Kidney tubule cell (primary cell): ENCODE results near the gene RHBDD1.

Experiments
- DNase-seq: peaks from one replicate; pipeline ENCODE4 v3.0.0-alpha.2; 2018; ENCODE audit warnings: low spot score

Gene RHBDD1

GRCh38 chr2:226916669-226917068, 80.8 kb downstream of the RHBDD1 start:
- no peak for DNase-seq

- DNase-seq: no peak
Observed at GRCh38 chr2:226932443-226932842, 96.6 kb downstream of the RHBDD1 start.

- DNase-seq: peak; percentile 3
Observed at GRCh38 chr2:226934546-226935201, 98.8 kb downstream of the RHBDD1 start.

GRCh38 chr2:226943862-226944620, 108.2 kb downstream of the RHBDD1 start:
- no peak for DNase-seq

GRCh38 chr2:226953206-226953605, 117.4 kb downstream of the RHBDD1 start:
- DNase-seq: no peak

GRCh38 chr2:226953826-226954225, 118.0 kb downstream of the RHBDD1 start:
- no peak for DNase-seq

- no peak for DNase-seq
Observed at GRCh38 chr2:226956659-226957058, 120.8 kb downstream of the RHBDD1 start.

- no peak for DNase-seq
Observed at GRCh38 chr2:226959418-226959817, 123.6 kb downstream of the RHBDD1 start.

- DNase-seq: no peak
Observed at GRCh38 chr2:226962176-226962773, 126.4 kb downstream of the RHBDD1 start.

- peak; percentile 97 for DNase-seq
Observed at GRCh38 chr2:226963528-226963927, 127.7 kb downstream of the RHBDD1 start.

GRCh38 chr2:226965376-226965775, 129.5 kb downstream of the RHBDD1 start:
- DNase-seq: no peak

- DNase-seq: no peak
Observed at GRCh38 chr2:226969417-226970080, 133.7 kb downstream of the RHBDD1 start.

GRCh38 chr2:226970362-226970761, 134.5 kb downstream of the RHBDD1 start:
- DNase-seq: no peak

GRCh38 chr2:226971084-226971483, 135.2 kb downstream of the RHBDD1 start:
- DNase-seq: no peak

- no peak for DNase-seq
Observed at GRCh38 chr2:226971770-226972169, 135.9 kb downstream of the RHBDD1 start.

GRCh38 chr2:226973816-226974215, 138.0 kb downstream of the RHBDD1 start:
- DNase-seq: no peak

- no peak for DNase-seq
Observed at GRCh38 chr2:226977775-226978190, 141.9 kb downstream of the RHBDD1 start.

- no peak for DNase-seq
Observed at GRCh38 chr2:226978300-226978699, 142.4 kb downstream of the RHBDD1 start.

- DNase-seq: no peak
Observed at GRCh38 chr2:226979004-226979403, 143.2 kb downstream of the RHBDD1 start.

- no peak for DNase-seq
Observed at GRCh38 chr2:226981791-226982326, 146.0 kb downstream of the RHBDD1 start.

- DNase-seq: no peak
Observed at GRCh38 chr2:226983895-226984749, 148.3 kb downstream of the RHBDD1 start.
